Ecto neural progenitor cell (in vitro differentiated cells): ENCODE data around the gene MATR3.
"Not testable (repeated sequence)": the region's sequence is repeated elsewhere in the genome, so short reads cannot be mapped to it uniquely, and the experiment has no call there.

Experiments
- DNase-seq: peaks from one replicate; pipeline ENCODE4 v3.0.0-alpha.2; 2018; ENCODE audit warnings: low spot score

The MATR3 gene

DNA sequence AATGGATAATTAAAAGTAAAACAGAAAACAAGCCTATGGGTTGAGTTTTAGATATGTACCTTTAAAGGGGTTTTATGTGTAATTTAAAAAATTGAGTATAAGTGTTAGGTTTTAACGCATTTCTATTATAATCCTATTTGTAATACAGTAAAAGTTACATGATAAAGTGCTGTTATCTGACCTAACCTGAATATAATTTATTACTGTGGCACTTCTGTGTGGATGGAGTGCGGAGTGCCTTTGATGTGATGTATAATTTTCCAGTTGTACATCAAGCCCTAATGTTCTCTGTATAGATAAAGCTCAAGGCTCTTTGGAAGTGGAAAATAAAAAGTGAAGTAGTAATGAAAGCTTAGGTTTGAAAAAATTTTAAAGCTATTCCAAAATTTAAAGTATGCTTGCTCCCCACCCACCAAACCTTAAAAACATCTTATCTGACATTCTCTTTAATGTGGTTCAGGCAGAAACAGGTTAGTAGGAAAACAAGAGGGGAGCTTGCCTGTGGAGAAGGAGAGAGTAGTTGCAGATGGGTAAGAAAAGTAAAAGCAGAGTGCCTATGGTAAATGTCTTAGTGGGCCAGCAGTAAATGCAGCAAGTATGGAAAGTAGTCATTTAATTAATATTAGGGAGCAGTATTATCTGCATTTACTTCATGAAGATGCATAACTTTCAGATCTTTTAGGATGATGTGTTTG, 4.0 kb downstream of the MATR3 start:
- DNase-seq, result no peak

GRCh38 chr5:139298242-139298641, 4.7 kb downstream of the MATR3 start:
- no peak for DNase-seq

DNA sequence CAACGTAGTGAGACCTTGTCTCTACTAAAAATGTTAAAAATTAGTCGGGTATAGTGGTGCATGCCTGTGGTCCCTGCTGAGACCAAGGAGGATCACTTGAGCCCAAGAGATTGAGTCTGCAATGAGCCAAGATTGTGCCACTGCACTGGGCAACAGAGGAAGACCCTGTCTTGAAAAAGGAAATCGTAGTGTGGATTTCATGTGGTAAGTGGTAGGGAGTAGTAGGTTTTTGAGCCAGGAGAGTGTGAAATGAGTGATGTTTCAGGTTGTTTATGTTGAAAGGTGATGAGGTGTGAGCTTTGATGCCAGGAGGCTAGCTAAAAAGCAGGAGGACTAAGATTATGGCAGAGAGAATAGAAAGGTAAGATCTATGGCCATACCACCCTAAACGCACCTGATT, 5.9 kb downstream of the MATR3 start:
- no peak for DNase-seq

GRCh38 chr5:139301808-139302499, 8.4 kb downstream of the MATR3 start:
- no peak for DNase-seq

GRCh38 chr5:139304391-139305324, 11.1 kb downstream of the MATR3 start:
- DNase-seq, result no peak

- no peak for DNase-seq
Measured at GRCh38 chr5:139306197-139306596, 12.7 kb downstream of the MATR3 start.

DNA sequence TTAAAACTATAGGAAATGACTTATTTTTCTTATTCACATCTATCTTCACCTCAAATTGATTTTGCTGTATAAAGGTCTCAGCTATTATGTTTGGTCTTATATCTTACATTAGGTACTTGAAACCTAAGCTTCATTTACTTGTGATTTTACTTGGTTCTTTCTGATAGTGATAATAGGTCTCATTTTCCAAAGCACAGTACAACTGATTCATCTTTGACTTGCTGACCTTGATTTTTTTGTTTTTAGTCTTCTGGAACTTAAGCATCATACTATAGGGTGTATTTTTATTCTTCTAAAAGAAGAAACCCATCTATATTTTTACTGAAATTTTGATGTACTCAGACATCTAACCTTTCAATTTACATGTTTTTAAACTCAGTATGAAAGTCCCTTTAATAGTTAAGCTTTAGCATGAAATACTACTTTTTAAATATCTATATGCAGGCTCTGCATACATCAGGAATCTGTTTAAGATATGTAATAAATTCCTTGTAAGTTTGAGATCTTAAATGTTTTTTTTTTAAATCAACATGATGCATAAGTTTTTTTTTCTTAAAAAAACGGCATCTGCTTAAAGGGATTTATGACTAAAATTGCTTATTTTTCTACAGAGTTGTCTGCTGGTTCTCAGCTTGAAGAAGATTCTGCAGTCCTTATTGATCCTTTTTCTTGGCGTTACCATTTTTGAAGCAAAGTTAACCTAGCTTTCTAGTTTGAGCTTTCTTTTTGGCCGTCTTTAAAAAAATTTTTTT, 13.3 kb downstream of the MATR3 start:
- DNase-seq, result no peak

GRCh38 chr5:139308797-139309196, 15.3 kb downstream of the MATR3 start:
- DNase-seq, result no peak

- DNase-seq, result not testable (repeated sequence)
Measured at GRCh38 chr5:139310715-139311186, 17.2 kb downstream of the MATR3 start.

DNA sequence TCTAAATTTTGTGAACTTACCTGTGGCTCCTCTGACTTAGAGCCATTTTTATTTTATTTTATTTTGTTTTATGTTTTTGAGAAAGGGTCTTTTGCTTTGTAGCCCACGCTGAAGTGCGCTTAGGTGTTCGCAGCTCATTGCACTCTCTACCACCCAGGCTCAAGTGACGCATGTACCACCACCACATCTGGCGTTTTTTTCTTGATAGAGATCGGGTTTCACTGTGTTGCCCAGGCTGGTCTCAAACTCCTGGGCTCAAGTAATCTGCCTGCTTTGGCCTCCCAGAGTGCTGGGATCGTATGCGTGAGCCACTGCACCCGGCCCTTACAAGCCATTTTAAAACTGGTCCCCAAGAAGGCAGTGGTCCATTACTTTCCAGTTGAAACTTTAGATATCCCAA, 18.5 kb downstream of the MATR3 start:
- no peak for DNase-seq

DNA sequence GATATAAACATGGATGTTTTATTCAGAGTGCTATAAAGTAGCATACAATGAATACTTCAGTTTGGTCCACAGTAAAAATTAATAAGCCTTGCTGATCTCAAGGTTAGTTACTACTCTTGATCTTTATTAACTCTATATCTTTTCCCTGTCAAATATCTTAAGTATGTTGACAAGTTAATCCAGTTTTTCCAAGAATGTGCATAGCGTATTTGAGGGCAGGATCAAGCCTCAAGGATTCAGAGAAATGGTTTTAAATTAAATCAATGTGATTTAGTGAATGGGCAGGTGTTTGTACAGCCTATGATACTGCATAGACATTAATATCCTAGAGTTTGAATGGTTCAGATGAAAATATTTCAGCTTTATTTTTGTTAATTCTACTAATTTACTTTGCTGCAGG, 20.7 kb downstream of the MATR3 start:
- DNase-seq, result no peak

DNA sequence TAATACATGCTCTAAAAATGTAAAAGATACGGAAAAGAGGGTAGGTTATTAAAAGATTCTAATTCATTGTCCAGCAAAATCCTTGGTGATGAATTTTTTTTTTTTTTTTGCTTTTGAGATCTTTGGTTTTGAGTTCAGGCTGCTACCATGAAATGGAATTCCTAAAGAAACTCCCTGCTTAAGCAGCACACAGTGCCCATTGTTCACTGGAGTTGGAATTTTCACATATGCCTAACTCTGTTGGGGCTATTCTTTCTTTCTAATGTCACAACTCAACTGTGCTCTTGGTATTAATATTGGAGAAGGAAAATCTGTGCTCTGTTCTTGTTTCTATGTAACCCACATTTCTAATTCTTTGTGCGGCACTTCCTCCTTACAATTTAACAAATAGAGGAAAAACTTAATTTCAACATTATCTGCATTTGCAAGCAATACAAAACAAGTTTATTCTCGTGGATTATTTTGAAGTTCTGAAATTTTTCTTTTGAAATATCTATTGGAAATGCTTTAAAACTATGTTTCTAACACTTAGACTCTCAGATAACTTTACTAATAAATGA, 21.6 kb downstream of the MATR3 start:
- no peak for DNase-seq

GRCh38 chr5:139335811-139336210, 42.3 kb downstream of the MATR3 start:
- DNase-seq, result no peak

- no peak for DNase-seq
Measured at GRCh38 chr5:139340051-139340450, 46.5 kb downstream of the MATR3 start.

DNA sequence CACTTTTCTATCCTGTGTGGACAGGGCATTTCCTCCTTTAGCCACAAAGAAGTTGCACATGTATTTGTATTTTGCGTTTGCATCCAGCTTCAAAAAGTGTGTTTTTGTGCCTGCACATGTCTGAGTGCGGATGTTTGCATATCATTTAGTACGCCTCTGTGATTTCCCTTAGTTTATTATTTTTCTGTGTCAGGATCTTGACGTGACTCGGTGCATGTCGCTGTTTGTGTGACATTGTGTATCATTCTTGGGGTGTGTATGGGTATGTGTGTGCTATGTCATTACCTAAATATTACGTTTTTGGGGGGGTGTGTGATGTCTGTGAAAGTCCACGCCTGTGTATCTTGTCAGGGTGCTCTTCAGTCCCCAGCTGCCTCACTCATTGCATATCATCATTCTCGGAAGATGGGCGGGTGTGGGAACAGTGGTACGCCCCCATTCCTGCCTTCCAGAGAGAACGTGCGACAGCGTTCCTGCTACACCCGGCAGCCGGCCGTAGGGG, 47.7 kb downstream of the MATR3 start:
- no peak for DNase-seq

DNA sequence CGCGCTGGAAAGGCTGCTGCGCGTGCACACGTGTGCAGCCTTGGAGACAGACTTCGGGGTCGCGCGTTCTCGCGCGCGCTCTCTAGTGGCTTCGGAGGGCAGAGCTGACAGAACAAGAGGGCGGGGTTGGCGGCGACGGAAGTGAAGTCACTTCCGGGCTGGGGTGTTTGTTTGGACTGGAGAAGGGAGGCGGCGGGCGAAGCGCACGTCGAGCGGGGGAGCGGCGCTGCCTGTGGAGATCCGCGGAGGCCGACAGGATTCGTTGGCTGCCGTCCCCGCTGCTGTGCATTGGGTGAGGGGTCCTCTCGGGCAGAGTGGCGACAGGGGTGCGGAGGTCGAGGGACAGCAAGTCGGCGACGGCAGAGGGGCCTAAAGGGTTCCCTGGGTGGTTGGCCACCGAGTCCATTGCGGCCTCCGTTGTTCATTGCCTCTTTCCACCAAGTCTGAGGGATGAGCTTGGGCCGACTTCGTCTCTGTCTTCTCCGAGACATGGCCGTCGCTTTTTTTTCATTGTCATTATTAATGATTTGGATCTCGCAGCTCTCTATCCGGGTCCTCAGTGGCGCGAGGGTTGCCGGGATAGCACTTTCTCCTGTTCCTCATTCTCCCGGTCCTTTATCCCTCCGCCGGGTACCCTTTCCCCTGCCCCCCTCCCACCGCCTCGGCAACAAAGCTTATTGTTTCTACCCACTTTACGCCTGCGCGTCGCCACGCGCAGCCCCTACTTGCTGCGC, 48.3 kb downstream of the MATR3 start, which contains the start of gene PAIP2:
TSS of gene PAIP2 (plus strand) at position 166 of the 734 bp plus-strand sequence. CDS start 21,931 bp downstream, outside the sequence.
- DNase-seq, result peak; percentile 98

DNA sequence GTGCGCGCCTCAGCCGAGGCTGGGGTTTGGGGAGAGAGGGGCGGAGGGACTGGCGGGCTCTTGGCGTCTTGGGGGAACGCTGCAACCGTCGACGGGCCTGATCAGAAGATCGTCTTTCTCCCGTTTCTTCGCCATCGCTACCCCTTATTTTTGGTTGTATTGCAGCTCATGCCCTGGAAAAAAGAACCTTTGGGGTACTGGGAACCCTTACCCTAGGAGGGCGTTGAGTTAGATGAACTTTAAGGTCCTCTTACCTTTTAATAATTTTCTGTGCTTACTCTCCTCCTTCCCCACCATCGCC, 48.8 kb downstream of the MATR3 start:
- DNase-seq, result no peak

DNA sequence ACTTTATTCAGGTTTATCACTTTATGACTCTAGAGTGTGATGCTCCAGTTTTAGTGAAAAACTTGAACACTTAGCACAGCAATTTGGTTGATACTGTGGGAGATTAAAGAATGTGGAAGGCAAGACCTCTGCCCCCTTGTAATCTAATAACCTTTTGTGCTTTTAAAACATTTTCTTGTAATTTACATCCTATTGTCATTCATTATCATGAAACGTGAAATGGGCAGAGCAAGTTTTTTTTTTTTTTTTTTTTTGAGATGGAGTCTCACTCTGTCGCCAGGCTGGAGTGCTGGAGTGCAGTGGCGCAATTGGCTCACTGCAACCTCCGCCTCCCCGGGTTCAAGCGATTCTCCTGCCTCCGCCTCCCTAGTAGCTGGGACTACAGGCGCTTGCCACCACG, 49.9 kb downstream of the MATR3 start:
- DNase-seq, result no peak

DNA sequence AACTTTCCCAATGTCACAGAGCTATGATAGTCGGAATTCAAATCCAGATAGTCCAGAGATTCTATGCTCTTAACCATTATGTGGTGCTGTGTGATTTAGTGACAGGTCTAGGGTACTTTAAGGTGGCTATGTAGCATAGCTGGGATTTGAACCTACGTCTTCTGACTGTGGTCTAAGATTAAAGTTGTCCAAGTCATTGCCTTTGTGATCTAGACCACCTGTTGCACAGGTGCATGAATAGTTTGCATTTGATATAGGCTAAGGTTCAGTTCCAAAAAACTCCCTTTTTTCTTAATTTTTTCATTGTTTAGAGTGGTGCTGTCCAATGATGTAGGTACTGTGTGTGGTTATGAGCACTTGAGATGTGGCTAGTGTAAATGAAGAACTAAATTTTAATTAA, 50.6 kb downstream of the MATR3 start:
- DNase-seq, result no peak

- DNase-seq, result not testable (repeated sequence)
Measured at GRCh38 chr5:139345442-139345841, 51.9 kb downstream of the MATR3 start.

DNA sequence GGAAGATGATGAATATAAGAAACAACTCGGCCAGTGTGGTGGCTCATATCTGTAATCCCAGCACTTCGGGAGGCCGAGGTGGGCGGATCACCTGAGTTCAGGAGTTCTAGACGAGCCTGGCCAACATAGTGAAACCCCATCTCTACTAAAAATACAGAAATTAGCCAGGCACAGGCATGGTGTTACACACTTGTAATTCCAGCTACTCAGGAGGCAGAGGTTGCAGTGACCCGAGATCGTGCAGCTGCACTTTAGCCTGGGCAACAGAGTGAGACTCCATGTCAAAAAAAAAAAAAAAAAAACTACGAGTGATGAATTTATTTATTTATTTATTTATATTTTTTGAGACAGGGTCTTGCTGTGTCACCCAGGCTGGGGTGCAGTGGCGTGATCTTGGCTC, 54.3 kb downstream of the MATR3 start:
- not testable (repeated sequence) for DNase-seq
